NCI-H1048 (cell line): ENCODE measurements around the gene JAKMIP2.
"Not testable (repeated sequence)": the region's sequence is repeated elsewhere in the genome, so short reads cannot be mapped to it uniquely, and the experiment has no call there.

Source experiments
- DNase-seq: peaks from one replicate; lab custom pipeline; 2025; lab: John Stamatoyannopoulos, UW

The JAKMIP2 gene

DNA sequence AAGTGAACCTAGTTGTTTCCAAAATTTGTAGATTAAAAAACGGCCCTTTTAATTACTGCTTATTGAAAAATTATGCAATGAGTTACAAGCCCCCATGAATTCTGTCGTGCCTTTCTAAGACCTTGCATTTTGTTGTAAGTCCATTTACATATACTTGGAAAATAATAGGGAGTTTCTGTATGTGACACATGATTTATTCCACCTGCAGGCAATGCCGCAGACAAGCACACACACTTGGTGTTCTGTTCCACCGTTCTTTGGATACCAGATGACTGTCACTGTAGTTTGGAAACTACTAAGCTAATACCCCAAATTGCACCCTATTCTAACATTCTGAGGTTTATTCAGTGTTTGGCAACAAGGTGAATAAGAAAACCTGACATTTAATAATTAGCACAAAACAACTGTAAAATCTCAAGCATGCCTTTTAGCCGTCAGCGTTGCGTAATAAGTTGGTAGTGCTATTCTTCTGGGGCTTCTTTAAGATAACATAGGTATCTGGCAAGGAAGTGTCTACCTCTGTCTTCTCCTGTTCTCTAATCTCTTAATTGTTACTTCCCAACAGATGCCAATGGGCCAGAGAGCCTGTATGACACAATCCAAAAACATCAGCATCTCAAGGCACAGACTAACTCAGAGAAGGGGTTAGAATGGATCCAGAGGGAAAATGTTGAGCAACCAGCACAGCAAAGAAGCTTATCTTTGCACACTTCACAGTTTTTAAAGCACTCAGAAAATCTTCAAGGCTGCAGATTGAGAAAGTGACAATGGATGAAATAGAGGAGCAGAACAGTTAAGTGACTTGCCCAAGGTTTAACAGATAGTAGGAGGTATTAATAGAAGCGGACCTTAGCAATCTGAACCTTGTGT, 224.4 kb downstream of the JAKMIP2 start:
- DNase-seq = no peak

DNA sequence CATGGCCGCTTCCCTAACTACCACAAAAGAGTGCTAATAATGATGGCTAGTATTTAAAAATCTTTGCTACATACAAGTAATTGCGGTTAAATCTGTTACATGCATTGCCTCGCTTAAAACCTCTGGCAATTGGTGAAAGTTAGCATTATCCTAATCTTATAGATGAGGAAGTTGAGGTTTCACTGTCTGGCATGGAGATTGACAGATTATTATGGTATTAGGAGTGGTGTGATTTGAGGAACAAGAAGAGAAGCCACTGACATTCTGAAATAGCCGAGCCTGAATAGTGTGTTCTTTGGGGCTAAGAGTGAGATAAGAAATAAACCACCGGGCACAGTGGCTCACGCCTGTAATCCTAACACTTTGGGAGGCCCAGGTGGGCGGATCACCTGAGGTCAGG, 227.4 kb downstream of the JAKMIP2 start:
- DNase-seq = no peak

DNA sequence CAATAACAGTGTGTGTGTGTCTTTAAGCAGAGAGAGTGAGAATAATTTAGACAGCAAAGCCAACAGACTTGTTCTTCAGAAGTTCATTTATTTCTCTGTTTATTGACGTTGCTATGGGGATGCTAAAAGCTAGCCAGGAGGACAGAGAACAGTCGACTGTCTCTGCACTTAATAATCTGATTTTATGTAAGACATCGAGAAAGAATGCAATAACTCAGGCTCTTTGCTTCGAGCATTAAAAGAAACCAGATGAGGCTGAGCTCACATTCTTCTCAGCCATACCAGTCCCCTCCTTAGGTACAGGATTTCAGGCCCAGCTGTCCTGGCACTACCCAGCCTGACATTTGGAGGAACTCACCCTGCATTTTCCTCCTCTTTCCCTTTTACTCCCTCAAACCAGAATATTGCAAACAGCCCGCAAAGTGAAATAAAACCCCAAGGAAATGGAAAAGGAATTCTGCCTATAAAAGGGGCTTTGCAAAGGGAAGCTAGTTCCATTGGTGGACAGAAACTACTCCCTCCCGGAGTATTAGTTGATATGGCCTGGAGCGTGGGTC, 228.2 kb downstream of the JAKMIP2 start:
- no peak for DNase-seq

DNA sequence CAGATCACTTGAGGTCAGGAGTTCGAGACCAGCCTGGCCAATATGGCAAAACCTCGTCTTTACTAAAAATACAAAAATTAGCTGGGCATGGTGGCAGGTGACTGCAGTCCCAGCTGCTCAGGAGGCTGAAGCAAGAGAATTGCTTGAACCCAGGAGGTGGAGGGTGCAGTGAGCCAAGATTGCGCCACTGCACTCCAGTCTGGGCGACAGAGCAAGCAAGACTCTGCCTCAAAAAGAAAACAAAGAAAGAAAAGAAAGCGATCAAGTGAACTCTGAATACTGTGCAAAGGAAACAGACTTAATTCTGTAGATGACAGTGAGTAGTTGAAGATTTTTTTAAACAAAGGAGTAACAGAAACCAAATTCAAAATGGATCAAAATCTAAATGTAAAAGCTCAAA, 228.7 kb downstream of the JAKMIP2 start:
- DNase-seq = not testable (repeated sequence)

DNA sequence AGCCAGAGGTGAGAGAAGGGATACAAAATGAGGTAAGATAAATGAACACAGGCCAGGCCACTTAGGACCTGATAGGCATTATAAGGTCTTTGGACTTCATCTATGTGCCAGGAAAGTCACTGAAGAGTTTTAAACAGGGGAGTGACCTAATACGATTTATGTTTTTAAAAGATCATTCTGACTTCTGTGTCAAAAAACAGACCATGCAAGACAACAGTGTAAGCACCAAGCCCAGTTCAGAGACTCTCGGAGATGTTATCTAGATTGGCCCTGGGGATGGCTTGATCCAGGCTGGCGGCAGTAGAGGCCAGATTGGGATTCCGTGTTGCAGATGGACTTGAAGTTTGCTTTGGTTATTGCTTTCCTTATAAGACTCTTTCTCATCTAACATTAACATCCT, 229.6 kb downstream of the JAKMIP2 start:
- DNase-seq = no peak

DNA sequence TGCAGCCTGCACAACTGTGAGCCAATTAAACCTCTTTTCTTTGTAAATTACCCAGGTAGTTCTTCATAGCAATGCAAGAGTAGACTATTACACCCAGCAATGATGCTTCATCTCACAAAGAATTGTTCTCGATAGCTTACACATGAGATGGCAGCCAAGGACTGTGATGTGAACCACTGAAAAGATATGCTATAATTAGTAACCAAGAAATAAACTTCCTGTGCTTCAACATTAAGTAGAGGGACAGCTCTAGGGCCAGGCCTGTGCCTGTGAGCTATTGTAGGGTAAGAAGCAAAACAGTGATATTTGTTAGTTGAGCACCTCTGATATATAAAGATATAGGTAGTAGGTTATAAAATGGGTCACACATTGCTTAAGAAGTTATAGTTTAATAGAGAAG, 230.9 kb downstream of the JAKMIP2 start:
- no peak for DNase-seq

DNA sequence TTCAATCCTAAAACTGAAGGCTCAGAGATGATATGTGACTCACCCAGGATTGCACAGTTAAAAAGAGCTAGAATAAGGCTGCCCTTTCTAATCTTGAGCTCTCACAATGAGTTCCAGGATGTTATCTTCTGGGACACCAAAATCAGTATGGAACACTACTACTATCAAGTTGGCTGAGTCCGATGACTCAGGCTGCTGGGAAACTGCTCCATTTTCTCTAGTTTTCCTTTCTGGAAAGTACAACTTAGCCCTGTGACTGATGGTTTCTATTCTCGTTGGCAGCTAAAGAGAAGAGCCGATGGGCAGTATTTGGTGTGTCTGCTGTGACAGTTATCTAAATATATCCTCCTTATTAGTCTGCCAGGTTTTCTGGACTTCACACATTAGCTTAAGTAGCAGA, 234.8 kb downstream of the JAKMIP2 start:
- no peak for DNase-seq

DNA sequence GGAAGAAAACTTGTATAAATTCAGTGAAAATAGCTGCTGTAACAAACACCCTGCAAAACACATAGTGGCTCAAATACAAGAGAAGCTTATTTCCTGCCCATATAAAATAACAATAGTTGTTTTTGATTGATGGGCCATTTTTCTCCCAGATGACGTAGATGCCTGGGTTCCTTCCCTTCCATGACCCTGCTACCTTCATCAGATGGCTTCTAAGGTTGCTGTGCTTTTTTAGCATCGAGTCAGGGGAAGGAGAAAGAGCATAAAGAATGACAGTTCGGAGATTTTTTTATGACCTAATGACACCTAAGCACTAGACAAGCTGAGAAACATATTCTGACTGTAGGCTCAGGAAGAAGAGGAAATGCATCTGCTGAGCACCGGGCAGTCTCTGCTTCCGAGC, 238.0 kb downstream of the JAKMIP2 start:
- no peak for DNase-seq

DNA sequence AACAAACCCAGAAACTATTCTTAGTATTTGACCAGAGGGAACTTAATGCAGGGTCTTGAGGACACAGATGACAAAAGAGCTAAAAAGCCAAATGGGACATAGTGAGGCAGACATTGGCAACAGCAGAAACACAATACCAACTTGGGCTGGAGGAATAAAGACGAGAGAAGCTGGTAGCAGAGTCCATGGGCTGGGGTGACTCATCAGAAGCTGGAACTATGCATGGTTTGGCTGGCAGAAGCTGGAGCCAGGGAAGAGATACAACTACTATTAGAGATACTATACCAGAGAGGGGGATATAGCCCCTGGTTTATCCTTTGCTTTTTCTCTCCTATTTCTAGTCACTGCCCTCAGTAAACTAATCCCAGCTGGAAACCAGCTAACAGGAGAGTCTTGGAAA, 243.5 kb downstream of the JAKMIP2 start:
- no peak for DNase-seq

DNA sequence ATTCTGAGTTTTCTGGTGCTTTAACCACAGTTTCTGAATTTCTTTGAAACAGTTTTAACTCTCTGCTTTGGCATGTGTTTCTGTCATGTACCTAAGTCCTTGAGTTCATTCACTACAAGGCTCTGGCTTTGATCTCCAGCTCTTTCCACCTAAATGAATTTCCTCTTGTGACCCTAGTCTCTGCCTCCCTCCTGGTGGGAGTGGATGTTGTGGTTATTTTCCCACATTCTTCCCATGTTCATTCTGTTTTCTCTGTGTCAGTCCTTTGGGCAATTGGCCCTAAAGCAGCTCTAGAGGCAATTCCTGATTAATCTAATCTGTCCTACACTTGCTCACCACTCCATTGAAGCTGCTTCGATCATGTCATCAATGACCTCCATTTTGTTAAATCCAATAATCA, 244.3 kb downstream of the JAKMIP2 start:
- DNase-seq = no peak
